Natural killer cell treated with Interleukin-12 subunit alpha and Interleukin-12 subunit beta and Interleukin-15 and Interleukin-18, amount 100 ng/mL, for 72 hours (primary cell): ENCODE results near the gene IL1R2. TPM values are rescaled to one million over a fixed set of nuclear protein-coding genes. Genes with fewer than 3 reads are reported as not detected.

ENCODE experiments used
- ATAC-seq, 2 donors: fragments of 150-1000 bp; cut with Tn5 transposase in 1 of 2; sonication (Bioruptor Pico), chemical (Tn5 transposase) in 1 of 2; 2 replicates each; pipeline ENCODE4 v1.10.0; 2021
- DNase-seq: peaks from one replicate; pipeline ENCODE4 v3.0.0; 2022; ENCODE audit warnings: low spot score
- H3K27ac Mint-ChIP-seq, 2 donors: 1 replicate in 1 of 2; 2 replicates in 1 of 2; pipeline ENCODE4 v1.8.0; 2022; ENCODE audit warnings: mixed read lengths in 2 of 2, mild to moderate bottlenecking in 1 of 2, moderate library complexity in 1 of 2
- H3K27me3 Mint-ChIP-seq, 2 donors: 1 replicate in 1 of 2; 2 replicates in 1 of 2; pipeline ENCODE4 v1.8.0; 2022; ENCODE audit warnings: mixed read lengths in 2 of 2
- H3K36me3 Mint-ChIP-seq: one replicate; pipeline ENCODE4 v1.8.0; 2022; ENCODE audit warnings: mixed read lengths
- H3K4me1 Mint-ChIP-seq, 2 donors: 1 replicate in 1 of 2; 2 replicates in 1 of 2; pipeline ENCODE4 v1.8.0; 2022; ENCODE audit warnings: low read depth in 2 of 2, mixed read lengths in 2 of 2, mild to moderate bottlenecking in 1 of 2
- H3K4me3 Mint-ChIP-seq: one replicate; pipeline ENCODE4 v1.8.0; 2022; ENCODE audit warnings: mixed read lengths
- H3K9me3 Mint-ChIP-seq: 2 replicates; pipeline ENCODE4 v1.8.0; 2022; ENCODE audit warnings: mixed read lengths
- total RNA-seq, 2 donors: library from RNA; stranded (reverse); gene quantifications; one replicate each; pipeline ENCODE4 v1.2.3, GENCODE V29; 2022

IL1R2 gene
- total RNA-seq, 2 donors from 2014 or later = not detected

- Mint-ChIP-seq H3K27me3 (peaks cover 28 to 30% of the 10 kb centered on the region in 2 donors), H3K4me1 (peaks cover 39 to 47% of the 10 kb centered on the region in 2 donors)
These were observed 8.3 kb upstream of the IL1R2 start for GRCh38 chr2:101983486-101983885.

GRCh38 chr2:101983928-101984327 lies 7.8 kb upstream of the IL1R2 start:
- ATAC-seq = no peak
- H3K9me3 Mint-ChIP-seq = no peaks in the 10 kb centered on the region
- H3K4me1 Mint-ChIP-seq = peaks cover 43 to 51% of the 10 kb centered on the region in 2 donors
- H3K27me3 Mint-ChIP-seq = peaks cover 29 to 30% of the 10 kb centered on the region in 2 donors
- no peak for DNase-seq
- H3K4me3 Mint-ChIP-seq = no peak overlapping the region
- no peaks in the 10 kb centered on the region for H3K36me3 Mint-ChIP-seq
- no peak overlapping the region for H3K27ac Mint-ChIP-seq

More at GRCh38 chr2:101983486-101983885, 8.3 kb upstream of the IL1R2 start:
- Mint-ChIP-seq H3K4me3 (no peak overlapping the region), H3K36me3 (no peaks in the 10 kb centered on the region), H3K27ac (no peak overlapping the region), H3K9me3 (no peaks in the 10 kb centered on the region)
- no peak for ATAC-seq
- no peak for DNase-seq

- H3K4me1 Mint-ChIP-seq = peaks cover 47 to 55% of the 10 kb centered on the region in 2 donors
- no peaks in the 10 kb centered on the region for H3K9me3 Mint-ChIP-seq
- DNase-seq = no peak
These were observed 7.1 kb upstream of the IL1R2 start for GRCh38 chr2:101984656-101985055.

GRCh38 chr2:101985101-101985792 lies 6.5 kb upstream of the IL1R2 start:
- no peaks in the 10 kb centered on the region for H3K9me3 Mint-ChIP-seq
- peak overlapping the region in 1 of 2 donors; percentile 40 for H3K27ac Mint-ChIP-seq
- no peak overlapping the region for H3K4me3 Mint-ChIP-seq
- DNase-seq (no peak), ATAC-seq (no peak)
- peaks cover 53 to 60% of the 10 kb centered on the region in 2 donors for H3K4me1 Mint-ChIP-seq
- H3K36me3 Mint-ChIP-seq = no peaks in the 10 kb centered on the region
- peaks cover 32 to 40% of the 10 kb centered on the region in 2 donors for H3K27me3 Mint-ChIP-seq

More at GRCh38 chr2:101984656-101985055, 7.1 kb upstream of the IL1R2 start:
- no peak for ATAC-seq
- H3K27ac Mint-ChIP-seq = no peak overlapping the region
- H3K4me3 Mint-ChIP-seq = no peak overlapping the region
- H3K27me3 Mint-ChIP-seq = peaks cover 31 to 34% of the 10 kb centered on the region in 2 donors
- no peaks in the 10 kb centered on the region for H3K36me3 Mint-ChIP-seq

- H3K4me1 Mint-ChIP-seq = peaks cover 53 to 60% of the 10 kb centered on the region in 2 donors
- no peak overlapping the region for H3K4me3 Mint-ChIP-seq
- ATAC-seq (no peak), DNase-seq (no peak)
- H3K27me3 Mint-ChIP-seq = peaks cover 34 to 45% of the 10 kb centered on the region in 2 donors
- H3K27ac Mint-ChIP-seq = peak overlapping the region in 1 of 2 donors; percentile 40
- no peaks in the 10 kb centered on the region for H3K9me3 Mint-ChIP-seq
- H3K36me3 Mint-ChIP-seq = no peaks in the 10 kb centered on the region
These were observed 6.0 kb upstream of the IL1R2 start for GRCh38 chr2:101985793-101986164.

- peaks cover 51 to 59% of the 10 kb centered on the region in 2 donors for H3K4me1 Mint-ChIP-seq
- no peaks in the 10 kb centered on the region for H3K36me3 Mint-ChIP-seq
- no peak for DNase-seq
- no peak for ATAC-seq
- H3K27ac Mint-ChIP-seq = no peak overlapping the region
- H3K9me3 Mint-ChIP-seq = no peaks in the 10 kb centered on the region
- H3K4me3 Mint-ChIP-seq = no peak overlapping the region
- H3K27me3 Mint-ChIP-seq = peaks cover 37 to 50% of the 10 kb centered on the region in 2 donors
These were observed 5.4 kb upstream of the IL1R2 start for GRCh38 chr2:101986376-101986775.

GRCh38 chr2:101986804-101987740 lies 4.7 kb upstream of the IL1R2 start:
- H3K36me3 Mint-ChIP-seq = no peaks in the 10 kb centered on the region
- H3K9me3 Mint-ChIP-seq = no peaks in the 10 kb centered on the region
- no peak for DNase-seq

GRCh38 chr2:101987832-101988231 lies 3.9 kb upstream of the IL1R2 start:
- no peaks in the 10 kb centered on the region for H3K36me3 Mint-ChIP-seq
- H3K27me3 Mint-ChIP-seq = peaks cover 43 to 56% of the 10 kb centered on the region in 2 donors
- H3K9me3 Mint-ChIP-seq = no peaks in the 10 kb centered on the region
- H3K4me1 Mint-ChIP-seq = peaks cover 54 to 57% of the 10 kb centered on the region in 2 donors
- peak overlapping the region; percentile 40 for H3K4me3 Mint-ChIP-seq
- H3K27ac Mint-ChIP-seq = no peak overlapping the region
- DNase-seq = no peak
- no peak for ATAC-seq

More at GRCh38 chr2:101986804-101987740, 4.7 kb upstream of the IL1R2 start:
- Mint-ChIP-seq H3K27ac (no peak overlapping the region), H3K4me3 (peak overlapping the region; percentile 40), H3K4me1 (peaks cover 49 to 54% of the 10 kb centered on the region in 2 donors), H3K27me3 (peaks cover 37 to 50% of the 10 kb centered on the region in 2 donors)
- peak; percentile 63 to 65 for ATAC-seq

- H3K9me3 Mint-ChIP-seq = no peaks in the 10 kb centered on the region
- no peak overlapping the region for H3K27ac Mint-ChIP-seq
- ATAC-seq (no peak), DNase-seq (no peak)
- no peaks in the 10 kb centered on the region for H3K36me3 Mint-ChIP-seq
- peak overlapping the region; percentile 40 for H3K4me3 Mint-ChIP-seq
- H3K27me3 Mint-ChIP-seq = peaks cover 48 to 62% of the 10 kb centered on the region in 2 donors
- H3K4me1 Mint-ChIP-seq = peaks cover 54 to 57% of the 10 kb centered on the region in 2 donors
These were observed 3.2 kb upstream of the IL1R2 start for GRCh38 chr2:101988541-101988940.

- H3K4me1 Mint-ChIP-seq = peaks cover 49 to 56% of the 10 kb centered on the region in 2 donors
- no peaks in the 10 kb centered on the region for H3K9me3 Mint-ChIP-seq
- DNase-seq (no peak), ATAC-seq (no peak)
- H3K36me3 Mint-ChIP-seq = peaks cover 5% of the 10 kb centered on the region
- H3K27ac Mint-ChIP-seq = no peak overlapping the region
- peaks cover 54 to 73% of the 10 kb centered on the region in 2 donors for H3K27me3 Mint-ChIP-seq
- H3K4me3 Mint-ChIP-seq = peak overlapping the region; percentile 24
These were observed 1.9 kb upstream of the IL1R2 start for GRCh38 chr2:101989740-101990460.

GRCh38 chr2:101993772-101994171 lies 2.0 kb downstream of the IL1R2 start:
- H3K27ac Mint-ChIP-seq = no peak overlapping the region
- H3K4me1 Mint-ChIP-seq = peaks cover 20 to 24% of the 10 kb centered on the region in 2 donors
- ATAC-seq (no peak), DNase-seq (no peak)
- peaks cover 61 to 84% of the 10 kb centered on the region in 2 donors for H3K27me3 Mint-ChIP-seq
- no peaks in the 10 kb centered on the region for H3K9me3 Mint-ChIP-seq
- H3K36me3 Mint-ChIP-seq = peaks cover 5% of the 10 kb centered on the region
- no peak overlapping the region for H3K4me3 Mint-ChIP-seq

GRCh38 chr2:101995019-101995418 lies 3.3 kb downstream of the IL1R2 start:
- Mint-ChIP-seq H3K27ac (peak overlapping the region in 1 of 2 donors; percentile 15), H3K36me3 (peaks cover 5% of the 10 kb centered on the region), H3K27me3 (peaks cover 55 to 81% of the 10 kb centered on the region in 2 donors)

GRCh38 chr2:101995804-101996203 lies 4.0 kb downstream of the IL1R2 start:
- Mint-ChIP-seq H3K4me1 (peaks cover 9 to 25% of the 10 kb centered on the region in 2 donors), H3K4me3 (no peak overlapping the region), H3K27me3 (peaks cover 53 to 74% of the 10 kb centered on the region in 2 donors), H3K9me3 (no peaks in the 10 kb centered on the region), H3K36me3 (peaks cover 5% of the 10 kb centered on the region), H3K27ac (no peak overlapping the region)
- no peak for DNase-seq
- no peak for ATAC-seq

More at GRCh38 chr2:101995019-101995418, 3.3 kb downstream of the IL1R2 start:
- no peaks in the 10 kb centered on the region for H3K9me3 Mint-ChIP-seq
- H3K4me3 Mint-ChIP-seq = no peak overlapping the region
- peaks cover 10 to 22% of the 10 kb centered on the region in 2 donors for H3K4me1 Mint-ChIP-seq
- ATAC-seq (no peak), DNase-seq (no peak)
